GM18858 (cell line): ENCODE results near the gene RHOT2.

Experiments used
- ATAC-seq: cut with Tn5 transposase; IDR thresholded peaks from one replicate; pipeline ENCODE4 v1.9.1; 2021; ENCODE audit not compliant: unreplicated experiment

RHOT2 gene

GRCh38 chr16:647173-647902, 20.6 kb upstream of the RHOT2 start:
- ATAC-seq: no peak

GRCh38 chr16:648071-648780, 19.7 kb upstream of the RHOT2 start:
- no peak for ATAC-seq

- peak; percentile 77 for ATAC-seq
These were observed 18.9 kb upstream of the RHOT2 start, which contains the start of gene WDR90 for GRCh38 chr16:648781-649589. WDR90 (plus strand) TSS chr16:649365; CDS start chr16:649417, 52 bp downstream.

- no peak for ATAC-seq
These were observed 18.3 kb upstream of the RHOT2 start for GRCh38 chr16:649631-650030.

GRCh38 chr16:651844-652243, 16.1 kb upstream of the RHOT2 start:
- no peak for ATAC-seq

GRCh38 chr16:652454-653305, 15.3 kb upstream of the RHOT2 start:
- ATAC-seq: no peak

GRCh38 chr16:654034-654433, 13.9 kb upstream of the RHOT2 start:
- no peak for ATAC-seq

- no peak for ATAC-seq
These were observed 10.4 kb upstream of the RHOT2 start for GRCh38 chr16:657487-657886.

- ATAC-seq: no peak
These were observed 9.0 kb upstream of the RHOT2 start for GRCh38 chr16:658679-659571.

GRCh38 chr16:659618-660017, 8.3 kb upstream of the RHOT2 start:
- ATAC-seq: no peak

- ATAC-seq: no peak
These were observed 7.8 kb upstream of the RHOT2 start for GRCh38 chr16:660132-660458.

GRCh38 chr16:660459-661183, 7.3 kb upstream of the RHOT2 start:
- no peak for ATAC-seq

- ATAC-seq: no peak
These were observed 6.6 kb upstream of the RHOT2 start for GRCh38 chr16:661184-661821.

GRCh38 chr16:662095-662494, 5.8 kb upstream of the RHOT2 start:
- ATAC-seq: no peak

GRCh38 chr16:662597-662996, 5.3 kb upstream of the RHOT2 start:
- ATAC-seq: no peak

- ATAC-seq: no peak
These were observed 1.4 kb upstream of the RHOT2 start for GRCh38 chr16:666572-666971.

- no peak for ATAC-seq
These were observed 686 bp upstream of the RHOT2 start for GRCh38 chr16:667113-667779.

GRCh38 chr16:668519-669171, 713 bp downstream of the RHOT2 start:
- ATAC-seq: no peak
